NCI-H345 treated with DMSO at 0.1 percent for 48 hours (cell line): Measurements from ENCODE around the gene PTPRJ.

ENCODE experiments used
- DNase-seq: peaks from one replicate; lab custom pipeline; 2025; ENCODE audit not compliant: unreplicated experiment; lab: John Stamatoyannopoulos, UW

Gene PTPRJ

DNA sequence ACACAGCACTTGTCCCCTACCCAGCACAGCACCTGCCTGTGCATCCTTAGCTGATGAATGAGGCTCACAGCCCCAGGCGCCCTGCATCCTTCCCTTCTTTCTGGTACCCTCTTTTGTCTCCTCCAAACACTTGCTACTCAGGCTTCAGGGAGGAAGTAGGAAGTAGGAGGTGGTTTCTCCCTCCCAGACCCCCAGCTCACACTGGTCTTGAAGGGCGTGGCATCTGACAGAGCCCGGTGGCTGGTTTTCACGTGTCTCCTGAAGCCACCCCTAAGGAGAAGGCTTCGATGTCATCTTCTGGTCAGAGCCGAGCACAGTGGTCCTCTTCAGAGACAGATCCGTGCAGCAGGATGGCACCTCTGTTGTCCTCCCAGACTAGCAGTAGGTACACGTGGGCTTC is 109.8 kb downstream of the PTPRJ start:
- DNase-seq, result no peak

DNA sequence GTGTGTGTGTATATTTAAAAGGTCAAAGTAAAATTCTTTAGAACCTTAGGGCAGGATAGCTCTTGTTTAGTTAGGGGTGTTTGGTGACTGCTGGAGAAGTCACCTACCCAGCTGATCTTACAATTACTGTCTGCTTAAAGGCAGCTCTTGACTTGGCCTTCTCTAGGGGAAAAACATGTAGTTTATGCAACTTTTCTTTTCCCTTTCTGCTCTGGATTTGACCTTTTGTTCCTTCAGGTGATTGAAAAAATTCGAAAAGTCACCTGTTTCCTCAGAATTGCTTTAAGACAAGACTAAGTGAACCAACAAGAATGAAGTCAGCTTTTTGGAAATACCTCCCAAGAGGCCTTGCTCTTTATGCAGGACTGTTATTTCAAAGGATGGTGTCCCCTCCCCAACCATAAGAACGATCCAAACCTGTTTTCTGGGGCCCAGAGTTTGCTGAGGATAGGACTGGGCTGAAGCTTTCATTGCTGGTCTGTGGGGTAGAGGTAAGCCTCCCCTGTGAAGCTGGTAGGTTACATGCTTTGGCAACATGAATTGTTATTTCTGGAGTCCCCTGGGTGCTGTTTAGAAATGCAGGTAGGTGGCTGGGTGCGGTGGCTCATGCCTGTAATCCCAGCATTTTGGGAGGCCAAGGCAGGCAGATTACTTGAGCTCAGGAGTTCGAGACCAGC is 111.2 kb downstream of the PTPRJ start:
- DNase-seq, result no peak

DNA sequence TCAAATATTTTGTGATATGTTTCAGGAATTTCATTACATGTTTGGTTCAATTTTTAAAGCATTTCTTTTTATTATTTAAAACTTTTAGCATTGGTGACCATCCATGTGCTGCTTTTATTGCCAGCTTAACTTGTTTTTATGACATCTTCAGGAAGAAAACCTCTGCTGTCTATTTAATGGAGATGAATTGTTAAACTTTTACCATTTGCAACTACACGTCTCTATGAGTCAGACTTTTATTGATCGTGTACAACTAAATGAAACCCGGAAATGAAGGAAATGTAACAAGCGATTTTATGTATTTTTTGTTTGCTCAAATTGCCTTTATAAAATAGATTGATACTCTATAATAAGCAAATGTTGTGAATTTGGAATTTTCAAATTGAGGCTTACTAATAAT is 113.0 kb downstream of the PTPRJ start:
- DNase-seq, result no peak

DNA sequence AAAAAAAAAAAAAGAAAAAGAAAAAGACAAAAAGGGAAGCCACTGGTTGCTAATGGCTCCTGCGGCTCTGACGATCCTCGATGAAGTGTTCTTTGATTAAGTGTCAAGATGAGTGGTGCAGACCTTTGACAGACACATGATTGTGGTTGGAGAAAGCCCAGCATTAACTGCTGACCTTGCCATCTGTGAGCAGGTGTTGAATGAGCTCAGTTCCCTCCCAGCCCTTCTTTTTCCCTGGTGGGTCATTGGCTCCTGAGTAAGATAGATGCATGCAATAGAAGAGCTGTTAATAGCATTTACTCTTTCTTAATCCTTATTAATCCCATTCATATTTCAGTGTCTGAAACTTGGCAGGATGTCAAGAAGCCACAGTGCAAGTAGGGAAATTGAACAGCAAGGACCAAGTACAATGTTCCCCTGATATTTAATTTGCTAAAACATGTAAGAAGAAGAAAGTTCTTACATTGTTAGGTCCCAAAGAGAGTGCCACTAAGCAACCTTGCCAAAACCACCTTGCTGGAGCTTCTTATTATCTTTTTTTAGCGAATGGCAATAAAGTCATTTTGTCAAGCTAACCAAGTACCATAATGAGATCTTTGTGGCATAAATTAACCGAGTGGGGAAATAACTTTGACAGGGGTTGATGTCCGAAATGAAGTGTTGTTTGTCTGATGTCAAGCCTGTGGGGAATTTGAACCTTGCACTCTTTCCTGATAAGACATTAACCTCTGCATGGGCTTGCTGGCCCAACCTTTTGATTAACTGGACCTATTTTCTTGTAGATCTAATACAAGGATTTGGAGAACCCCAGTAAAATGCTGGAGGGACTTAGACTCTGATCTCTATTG is 113.7 kb downstream of the PTPRJ start:
- no peak for DNase-seq

- no peak for DNase-seq
Measured at GRCh38 chr11:48094643-48095339, 114.4 kb downstream of the PTPRJ start.

- DNase-seq, result no peak
Measured at GRCh38 chr11:48095779-48096470, 115.6 kb downstream of the PTPRJ start.

GRCh38 chr11:48096588-48097525 is 116.5 kb downstream of the PTPRJ start:
- DNase-seq, result no peak

GRCh38 chr11:48098024-48098423 is 117.7 kb downstream of the PTPRJ start:
- no peak for DNase-seq

DNA sequence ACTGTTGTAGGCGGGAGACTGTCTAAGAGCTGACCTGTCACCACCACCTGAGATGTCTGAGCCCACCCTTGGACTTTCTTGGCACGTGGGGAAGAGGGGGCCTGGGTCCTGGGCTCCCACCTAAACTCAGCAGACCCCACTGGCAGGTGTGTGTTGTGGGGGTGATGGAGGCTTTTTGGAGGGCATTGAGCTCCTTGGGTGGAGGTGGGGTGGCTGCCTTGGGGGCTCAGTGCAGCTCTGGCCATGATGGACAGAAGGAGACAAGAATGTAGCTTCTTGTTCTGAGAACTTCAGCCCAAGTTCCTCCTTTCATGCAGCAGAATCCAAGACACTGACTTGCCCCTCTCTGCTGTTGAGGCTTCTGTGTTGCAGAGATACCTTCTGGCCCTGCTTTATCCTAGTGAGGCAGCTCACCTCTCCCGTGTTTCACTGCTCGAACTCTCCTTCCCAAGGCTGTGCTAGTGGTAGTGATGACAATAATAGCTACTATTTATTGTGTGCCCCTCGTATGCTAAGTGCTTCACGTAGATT is 119.6 kb downstream of the PTPRJ start:
- DNase-seq, result no peak

DNA sequence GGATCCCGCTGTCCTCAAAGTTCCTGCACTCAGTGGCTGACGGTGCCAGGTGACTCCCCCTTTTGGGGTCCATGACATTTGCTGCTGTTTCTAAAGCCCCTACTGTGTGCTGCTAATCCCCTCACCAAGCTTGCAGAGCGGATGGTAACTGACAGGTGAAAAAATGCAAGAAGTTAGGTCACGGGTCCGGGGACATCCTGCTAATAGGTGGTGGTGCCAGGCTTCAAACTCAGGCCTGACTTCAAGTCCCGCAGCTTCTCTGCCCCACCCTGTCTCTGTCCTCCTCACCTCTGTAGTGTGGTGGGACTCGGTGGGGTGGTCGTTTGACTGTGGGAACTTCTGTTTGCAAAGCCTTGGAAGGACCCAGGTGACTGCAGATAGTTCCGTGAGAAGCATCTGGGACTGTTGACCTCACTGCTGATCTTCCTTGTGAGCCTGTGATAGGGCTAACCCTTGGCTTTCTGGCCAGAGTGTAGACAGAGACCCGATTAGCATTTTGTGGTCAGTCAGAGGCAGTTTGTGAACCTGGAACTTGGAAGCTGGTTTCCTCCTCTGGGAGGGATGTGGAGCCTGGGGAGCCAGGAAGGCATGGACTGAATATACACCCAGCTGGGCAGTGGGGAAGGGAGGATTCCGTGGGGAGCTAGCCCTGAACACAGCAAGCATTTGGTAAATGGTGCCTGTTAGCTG is 120.8 kb downstream of the PTPRJ start:
- DNase-seq, result no peak

DNA sequence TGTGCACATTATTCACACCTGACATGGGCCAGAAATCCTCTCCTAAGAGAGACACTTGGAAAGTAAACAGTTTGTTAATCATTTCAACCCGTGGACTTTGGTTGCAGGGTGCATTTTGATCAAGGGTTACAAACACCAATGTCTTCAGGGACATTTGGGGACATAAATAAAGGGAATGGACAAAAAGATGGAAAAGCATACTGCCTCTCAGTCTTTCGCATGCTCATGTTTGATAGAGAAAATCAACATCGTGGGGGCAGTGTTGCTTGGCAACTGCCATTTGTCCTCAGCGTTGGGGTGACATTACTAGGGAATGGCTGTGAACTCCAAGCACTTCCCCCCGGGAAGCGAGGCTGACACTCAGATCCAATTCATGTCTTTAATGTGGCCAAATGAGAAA is 121.6 kb downstream of the PTPRJ start:
- DNase-seq, result no peak

DNA sequence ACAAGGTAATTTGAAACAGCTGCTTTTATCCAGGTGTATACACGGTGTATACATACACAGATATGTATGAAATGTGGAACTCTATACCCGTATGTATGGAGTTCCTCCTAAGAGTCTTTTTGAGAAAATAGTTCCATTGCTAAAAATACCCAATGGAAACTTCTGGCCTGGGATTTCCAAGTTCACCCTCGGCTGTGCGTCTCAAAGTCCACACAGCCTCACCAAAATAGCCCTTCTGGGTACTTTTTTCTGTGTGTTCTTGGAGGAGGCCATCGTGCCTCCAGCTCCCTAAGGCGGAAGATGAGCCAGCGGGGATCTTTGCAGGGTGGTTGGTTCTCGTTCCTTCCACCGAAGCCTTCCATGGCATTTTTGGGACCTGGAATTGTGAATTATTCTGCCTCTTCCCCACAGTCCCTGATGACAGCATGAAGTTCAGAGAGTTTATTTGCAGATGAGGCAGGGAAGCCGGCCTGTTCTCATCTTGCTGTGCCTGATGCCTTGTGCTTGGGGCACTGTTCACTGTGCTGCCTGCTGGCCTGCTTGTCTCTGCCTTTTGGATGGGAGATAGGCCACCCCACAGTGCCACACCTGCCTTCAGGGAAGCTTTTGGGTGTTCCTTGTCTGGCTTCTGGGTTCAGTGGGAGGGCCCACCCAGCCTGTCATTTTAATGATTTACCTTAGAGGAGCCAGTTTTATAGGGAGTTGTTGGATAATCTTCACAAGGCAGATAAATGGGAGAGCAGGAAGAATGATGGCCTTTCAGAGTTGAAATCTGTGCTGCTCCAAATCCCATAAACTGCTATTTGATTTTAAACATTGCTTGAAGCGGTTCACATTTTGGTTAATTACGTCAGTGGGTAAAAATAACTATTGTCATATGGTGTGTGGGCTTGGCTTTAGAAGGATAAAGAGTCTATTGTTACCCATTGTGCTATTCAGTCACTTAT is 123.5 kb downstream of the PTPRJ start:
- DNase-seq, result no peak

DNA sequence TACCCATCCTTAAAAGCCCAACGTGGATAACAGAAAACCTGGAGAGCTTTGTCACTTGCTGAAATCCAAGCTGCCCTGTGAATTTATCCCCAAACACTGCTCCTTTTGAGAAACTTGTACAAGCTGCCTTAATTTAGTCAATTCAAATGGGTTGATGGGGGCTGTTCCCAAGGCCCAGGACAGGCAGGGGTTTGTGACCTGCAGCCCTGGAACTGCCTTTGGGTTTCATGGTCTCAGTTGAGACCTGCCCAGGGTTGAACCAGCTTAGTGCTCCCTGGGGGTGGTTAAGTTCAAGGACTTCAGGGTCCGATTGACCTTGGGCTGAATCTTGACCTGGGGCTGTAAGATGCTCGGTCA is 124.2 kb downstream of the PTPRJ start:
- no peak for DNase-seq

GRCh38 chr11:48105096-48105990 is 125.0 kb downstream of the PTPRJ start:
- DNase-seq, result no peak

- no peak for DNase-seq
Measured at GRCh38 chr11:48106166-48106565, 125.8 kb downstream of the PTPRJ start.

DNA sequence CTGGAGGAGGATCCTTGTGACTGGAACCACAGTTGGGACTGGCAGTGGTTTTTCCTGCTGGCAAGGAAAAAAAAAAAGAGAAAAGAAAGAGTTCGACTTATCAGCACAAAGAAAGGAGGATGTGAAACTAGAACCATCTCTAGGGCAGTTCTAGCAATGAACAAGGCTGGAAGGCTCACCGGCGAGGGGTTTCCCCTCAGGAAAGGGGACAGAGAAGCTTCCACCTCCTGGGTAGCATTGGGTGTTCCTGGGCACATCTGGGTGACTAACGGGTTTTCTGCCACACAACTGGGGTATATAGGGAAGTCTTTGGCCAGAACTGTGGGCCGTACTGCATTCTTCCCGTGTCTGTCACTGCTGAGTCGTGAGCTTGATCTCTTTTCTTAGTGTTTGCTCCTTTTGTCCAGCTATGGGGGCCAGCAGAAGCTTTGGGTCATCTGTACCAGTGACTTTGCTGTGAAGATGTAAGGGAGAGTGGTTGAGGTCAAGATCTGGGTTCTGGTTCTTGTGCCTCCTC is 126.9 kb downstream of the PTPRJ start:
- no peak for DNase-seq
